Nephron (organoid): ENCODE data around the gene FRMD5.

Source experiments
- H3K27ac Mint-ChIP-seq, 3 experiments: 2 replicates each; pipeline ENCODE4 v1.8.0; 2020; ENCODE audit warnings: mixed read lengths in 3 of 3, mild to moderate bottlenecking in 2 of 3, moderate library complexity in 1 of 3
- H3K27me3 Mint-ChIP-seq: 2 replicates; pipeline ENCODE4 v1.8.0; 2021; ENCODE audit warnings: low read depth, mild to moderate bottlenecking, moderate library complexity, mixed read lengths
- H3K36me3 Mint-ChIP-seq: 2 replicates; pipeline ENCODE4 v1.8.0; 2020; ENCODE audit warnings: low read depth, mixed read lengths
- H3K4me1 Mint-ChIP-seq: 2 replicates; pipeline ENCODE4 v1.8.0; 2020; ENCODE audit warnings: mixed read lengths
- H3K4me3 Mint-ChIP-seq, 3 experiments: 2 replicates each; pipeline ENCODE4 v1.8.0; 2020; ENCODE audit warnings: mild to moderate bottlenecking in 3 of 3, mixed read lengths in 3 of 3, moderate library complexity in 2 of 3
- H3K9me3 Mint-ChIP-seq: 2 replicates; pipeline ENCODE4 v1.8.0; 2020; ENCODE audit warnings: mixed read lengths
- TF ChIP-seq, protein P1 (sequence below), 3 experiments: fragments of 200-600 bp; sonication (generic); IDR thresholded peaks; one replicate each; pipeline ENCODE4 v1.5.0; 2021; ENCODE audit warnings: antibody characterized with exemption in 3 of 3; ENCODE audit not compliant: unreplicated experiment in 3 of 3

Gene FRMD5

DNA sequence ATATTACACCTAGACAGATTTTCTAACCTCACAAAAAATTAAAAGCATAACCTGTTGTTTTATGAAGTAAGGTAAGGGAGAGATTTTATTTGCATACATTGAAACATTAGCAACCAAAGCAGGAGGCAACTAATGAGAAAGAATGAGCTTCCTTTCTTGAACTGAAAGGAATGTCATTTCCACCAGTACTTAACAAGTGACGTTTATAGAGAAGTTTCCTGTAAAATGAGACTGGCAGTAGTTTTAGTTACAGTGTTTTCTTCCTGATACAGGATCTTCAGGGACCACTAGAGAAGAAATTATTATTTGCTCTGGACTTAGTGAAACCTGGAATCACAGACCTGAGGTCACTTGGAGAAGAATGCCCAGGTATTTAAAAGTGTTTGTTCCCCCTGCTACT lies 27.4 kb upstream of the FRMD5 start:
- Mint-ChIP-seq H3K4me3 (no peak overlapping the region), H3K27ac (no peak overlapping the region), H3K27me3 (peaks cover 6% of the 10 kb centered on the region), H3K9me3 (peaks cover 8% of the 10 kb centered on the region), H3K4me1 (peaks cover 4% of the 10 kb centered on the region), H3K36me3 (no peaks in the 10 kb centered on the region)
- TF ChIP-seq, protein P1, sequence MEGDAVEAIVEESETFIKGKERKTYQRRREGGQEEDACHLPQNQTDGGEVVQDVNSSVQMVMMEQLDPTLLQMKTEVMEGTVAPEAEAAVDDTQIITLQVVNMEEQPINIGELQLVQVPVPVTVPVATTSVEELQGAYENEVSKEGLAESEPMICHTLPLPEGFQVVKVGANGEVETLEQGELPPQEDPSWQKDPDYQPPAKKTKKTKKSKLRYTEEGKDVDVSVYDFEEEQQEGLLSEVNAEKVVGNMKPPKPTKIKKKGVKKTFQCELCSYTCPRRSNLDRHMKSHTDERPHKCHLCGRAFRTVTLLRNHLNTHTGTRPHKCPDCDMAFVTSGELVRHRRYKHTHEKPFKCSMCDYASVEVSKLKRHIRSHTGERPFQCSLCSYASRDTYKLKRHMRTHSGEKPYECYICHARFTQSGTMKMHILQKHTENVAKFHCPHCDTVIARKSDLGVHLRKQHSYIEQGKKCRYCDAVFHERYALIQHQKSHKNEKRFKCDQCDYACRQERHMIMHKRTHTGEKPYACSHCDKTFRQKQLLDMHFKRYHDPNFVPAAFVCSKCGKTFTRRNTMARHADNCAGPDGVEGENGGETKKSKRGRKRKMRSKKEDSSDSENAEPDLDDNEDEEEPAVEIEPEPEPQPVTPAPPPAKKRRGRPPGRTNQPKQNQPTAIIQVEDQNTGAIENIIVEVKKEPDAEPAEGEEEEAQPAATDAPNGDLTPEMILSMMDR (IDR thresholded peaks at IDR 0.05; ENCODE audit: unreplicated experiment in 3 of 3) = no peak

DNA sequence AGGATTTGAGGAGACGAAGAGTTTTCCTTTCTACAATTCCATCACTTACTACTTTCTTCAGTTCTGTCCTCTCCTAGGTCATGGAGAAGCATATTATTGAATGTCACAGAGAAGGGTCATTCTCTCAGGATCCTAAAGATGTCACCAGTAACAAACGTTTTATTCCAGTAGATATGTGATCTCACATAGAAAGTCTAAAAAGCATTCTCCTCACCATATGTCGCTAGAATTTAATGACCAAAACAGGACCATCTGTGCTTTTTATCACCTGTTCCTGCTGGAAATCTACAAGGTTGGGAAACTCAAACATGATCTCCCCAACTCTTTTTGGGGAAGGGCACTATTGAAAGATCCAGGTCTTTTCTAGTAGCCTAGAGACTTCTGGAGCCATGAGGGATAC lies 24.0 kb upstream of the FRMD5 start:
- H3K27ac Mint-ChIP-seq = no peak overlapping the region
- H3K9me3 Mint-ChIP-seq = no peaks in the 10 kb centered on the region
- peaks cover 4% of the 10 kb centered on the region for H3K4me1 Mint-ChIP-seq
- TF ChIP-seq, protein P1 (IDR thresholded peaks at IDR 0.05; ENCODE audit: unreplicated experiment in 3 of 3) = no peak
- H3K4me3 Mint-ChIP-seq = no peak overlapping the region
- H3K27me3 Mint-ChIP-seq = peaks cover 6% of the 10 kb centered on the region
- no peaks in the 10 kb centered on the region for H3K36me3 Mint-ChIP-seq

DNA sequence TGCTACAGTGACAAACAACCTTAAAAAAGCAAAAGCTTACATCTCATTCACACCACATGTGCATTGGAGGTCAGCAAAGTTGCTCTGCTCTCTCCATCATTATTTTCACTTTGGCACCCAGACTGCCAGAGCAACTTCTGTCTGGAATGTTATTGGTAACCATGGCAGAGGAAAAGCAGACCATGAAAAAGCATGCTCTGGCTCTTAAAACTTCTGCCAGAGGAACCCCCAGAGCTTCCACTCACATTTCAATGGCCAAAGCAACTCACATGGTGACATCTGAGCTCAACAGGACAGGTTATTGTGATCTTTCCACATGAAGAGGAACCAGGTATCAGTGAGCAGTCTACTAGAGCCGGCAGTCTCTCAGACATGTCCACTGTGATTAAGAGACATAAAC lies 21.9 kb upstream of the FRMD5 start:
- Mint-ChIP-seq H3K27me3 (peaks cover 6% of the 10 kb centered on the region), H3K36me3 (no peaks in the 10 kb centered on the region), H3K4me3 (no peak overlapping the region), H3K27ac (no peak overlapping the region), H3K4me1 (peaks cover 4% of the 10 kb centered on the region), H3K9me3 (no peaks in the 10 kb centered on the region)
- TF ChIP-seq, protein P1 (IDR thresholded peaks at IDR 0.05; ENCODE audit: unreplicated experiment in 3 of 3) = no peak

DNA sequence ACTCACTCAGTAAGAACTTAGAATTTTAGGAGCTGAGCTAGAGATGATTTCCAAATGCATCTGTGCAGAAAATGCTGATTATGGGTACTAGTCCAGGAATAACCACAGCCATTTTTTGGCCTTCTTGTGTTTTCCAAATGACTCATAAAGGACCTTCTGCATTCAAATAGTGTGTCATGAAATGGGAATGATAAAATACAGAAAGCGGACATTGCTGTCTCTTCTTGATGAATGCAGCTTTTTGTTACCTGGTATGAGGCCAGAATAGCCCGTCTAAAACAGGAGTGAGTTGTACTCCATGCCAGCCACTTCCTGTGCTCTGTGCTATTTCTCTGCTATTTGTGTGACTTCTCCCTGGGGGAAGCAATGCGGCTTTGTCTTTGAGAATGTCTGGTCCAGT lies 20.5 kb upstream of the FRMD5 start:
- H3K4me3 Mint-ChIP-seq = no peak overlapping the region
- no peaks in the 10 kb centered on the region for H3K36me3 Mint-ChIP-seq
- H3K9me3 Mint-ChIP-seq = no peaks in the 10 kb centered on the region
- TF ChIP-seq, protein P1 (IDR thresholded peaks at IDR 0.05; ENCODE audit: unreplicated experiment in 3 of 3) = no peak
- H3K27me3 Mint-ChIP-seq = peaks cover 8% of the 10 kb centered on the region
- H3K4me1 Mint-ChIP-seq = peaks cover 4% of the 10 kb centered on the region
- H3K27ac Mint-ChIP-seq = no peak overlapping the region

DNA sequence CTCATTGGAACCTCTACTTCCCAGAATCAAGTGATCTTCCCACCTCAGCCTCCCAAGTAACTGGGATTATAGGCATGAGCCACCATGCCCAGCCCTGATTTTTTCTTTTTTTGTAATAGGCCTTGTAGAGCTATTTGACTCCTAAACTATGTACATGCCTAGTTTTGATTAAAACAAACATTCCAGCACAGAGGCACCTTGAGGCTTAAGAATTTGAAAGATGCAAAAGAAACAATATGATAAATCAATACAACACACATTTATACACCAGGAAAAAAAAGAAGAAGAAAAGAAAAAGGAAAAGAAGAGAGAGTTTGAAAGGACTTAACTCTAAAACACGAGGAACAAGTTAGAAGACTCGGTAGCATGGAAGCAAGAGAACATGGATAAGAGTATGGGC lies 13.9 kb upstream of the FRMD5 start:
- H3K4me3 Mint-ChIP-seq = no peak overlapping the region

DNA sequence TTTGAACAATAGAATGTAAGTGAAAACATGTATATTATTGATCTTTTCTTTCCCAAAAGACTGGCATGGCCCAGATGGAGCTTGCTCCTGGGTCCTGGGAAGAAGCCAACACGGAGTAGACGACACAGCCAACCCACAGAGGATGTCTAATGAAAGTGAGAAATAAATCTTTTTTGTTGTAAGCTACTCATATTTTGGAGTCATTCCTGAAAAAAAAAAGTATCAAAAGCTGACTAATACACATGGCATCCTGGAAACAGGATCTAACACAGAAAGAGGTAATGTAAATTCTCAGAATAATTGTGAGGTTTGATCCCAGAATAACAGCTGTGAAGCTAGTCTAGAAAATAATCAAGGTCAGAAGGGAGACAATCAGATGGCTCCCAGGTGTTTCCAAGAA lies 12.6 kb upstream of the FRMD5 start:
- Mint-ChIP-seq H3K9me3 (no peaks in the 10 kb centered on the region), H3K27ac (no peak overlapping the region), H3K4me1 (no peaks in the 10 kb centered on the region), H3K27me3 (peaks cover 9% of the 10 kb centered on the region), H3K4me3 (no peak overlapping the region), H3K36me3 (no peaks in the 10 kb centered on the region)
- TF ChIP-seq, protein P1 (IDR thresholded peaks at IDR 0.05; ENCODE audit: unreplicated experiment in 3 of 3) = no peak

More for the DNA sequence above, 13.9 kb upstream of the FRMD5 start:
- TF ChIP-seq, protein P1 (IDR thresholded peaks at IDR 0.05; ENCODE audit: unreplicated experiment in 3 of 3) = no peak
- H3K4me1 Mint-ChIP-seq = no peaks in the 10 kb centered on the region
- H3K9me3 Mint-ChIP-seq = no peaks in the 10 kb centered on the region
- H3K27me3 Mint-ChIP-seq = peaks cover 9% of the 10 kb centered on the region
- H3K27ac Mint-ChIP-seq = no peak overlapping the region
- no peaks in the 10 kb centered on the region for H3K36me3 Mint-ChIP-seq
